ENCODE data around the gene GNAQ. TPM values are rescaled to one million over a fixed set of nuclear protein-coding genes. Genes with fewer than 3 reads are reported as not detected.

The GNAQ gene
- total and polyA plus RNA-seq, 2 of the 13 experiments (the other 11 are each of a cell fraction or from before 2014, with no cell fraction given): 16.5 to 17.7 TPM

DNA sequence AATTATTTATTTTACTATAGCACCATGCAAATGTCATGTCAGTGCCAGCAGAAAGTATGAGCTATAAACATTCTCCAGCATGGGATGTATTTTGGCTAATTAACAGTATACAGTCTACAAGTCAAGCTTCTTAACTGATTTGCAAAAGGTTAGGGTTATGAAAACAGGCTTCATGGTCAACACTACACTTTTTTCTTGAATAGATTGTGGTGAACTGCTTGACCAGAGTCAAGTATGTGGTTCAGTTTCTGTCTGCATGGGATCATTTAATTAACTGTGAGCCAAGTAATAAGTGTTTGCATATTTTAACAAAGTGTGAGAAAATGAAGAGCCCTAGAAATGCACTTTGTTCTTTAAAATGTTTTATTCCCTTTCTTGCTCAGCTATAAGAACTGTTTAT lies 14.5 kb upstream of the GNAQ start:
- in situ Hi-C loops (cut with HindIII; ENCODE audit: extremely low pct_ligation_motif_present, low pct_unique_long_range_greater_than_20kb) (loop anchor here (10.0 kb wide), 1 partner anchor 59 kb away; no protein-coding TSS in a partner anchor), intact Hi-C loops (cut with micrococcal nuclease; ENCODE audit: unreplicated experiment) (no loop called here)
- CTCF ChIA-PET (ENCODE audit: low intra/inter-chr PET ratio, low total read pairs): no interaction called here
- no TSS peak for BruUV-seq (replicated peaks)
- Histone ChIP-seq H2AFZ (ENCODE audit: low read length) (no peak overlapping the region), H3K4me3 (replicated peaks in 1 of 3; ENCODE audit: insufficient read depth in 1 of 3, low read depth in 2 of 3, low read length in 3 of 3) (no peak overlapping the region), H3K4me2 (ENCODE audit: low read depth, low read length) (no peak overlapping the region), H3K9me3 (ENCODE audit: low read length) (no peaks in the 10 kb centered on the region), H3K36me3 (replicated peaks in 1 of 2; ENCODE audit: control insufficient read depth in 1 of 2, insufficient read depth in 2 of 2, low read length in 2 of 2) (no peaks in the 10 kb centered on the region), H3K27me3 (ENCODE audit: control insufficient read depth in 1 of 2, insufficient read depth in 2 of 2, low read length in 2 of 2) (peaks cover 0 to 5% of the 10 kb centered on the region in 2 experiments; a peak in 1 of 5 replicates), H3K9ac (ENCODE audit: insufficient read depth, low read depth, low read length) (no peak overlapping the region), H4K20me1 (ENCODE audit: insufficient read depth, low read length) (no peaks in the 10 kb centered on the region), H3K4me1 (ENCODE audit: insufficient read depth, low read length) (no peaks in the 10 kb centered on the region), H3K79me2 (ENCODE audit: insufficient read depth, low read length) (no peaks in the 10 kb centered on the region), H3K27ac (ENCODE audit: extremely low read length, insufficient read depth, low read length) (no peak overlapping the region)
- ATAC-seq (no peak), DNase-seq (ENCODE audit: low spot score) (no peak), FAIRE-seq (no peak)
- no peak for TF ChIP-seq REL (CRISPR knock-in tag; conservative IDR thresholded peaks at IDR 0.05)
- no peak for TF ChIP-seq ZNF20 (CRISPR knock-in tag; IDR thresholded peaks at IDR 0.05)
- no peak for TF ChIP-seq HNF1A (IDR thresholded peaks at IDR 0.05; ENCODE audit: low read depth)
- TF ChIP-seq HNF1A (CRISPR knock-in tag; IDR thresholded peaks at IDR 0.05; ENCODE audit: borderline replicate concordance): no peak
- TF ChIP-seq KDM2A (CRISPR knock-in tag; IDR thresholded peaks at IDR 0.05; ENCODE audit: borderline replicate concordance, low read depth): no peak
- no peak for TF ChIP-seq KDM5A (IDR thresholded peaks at IDR 0.05; ENCODE audit: borderline replicate concordance, low read length)
- TF ChIP-seq, protein P1, sequence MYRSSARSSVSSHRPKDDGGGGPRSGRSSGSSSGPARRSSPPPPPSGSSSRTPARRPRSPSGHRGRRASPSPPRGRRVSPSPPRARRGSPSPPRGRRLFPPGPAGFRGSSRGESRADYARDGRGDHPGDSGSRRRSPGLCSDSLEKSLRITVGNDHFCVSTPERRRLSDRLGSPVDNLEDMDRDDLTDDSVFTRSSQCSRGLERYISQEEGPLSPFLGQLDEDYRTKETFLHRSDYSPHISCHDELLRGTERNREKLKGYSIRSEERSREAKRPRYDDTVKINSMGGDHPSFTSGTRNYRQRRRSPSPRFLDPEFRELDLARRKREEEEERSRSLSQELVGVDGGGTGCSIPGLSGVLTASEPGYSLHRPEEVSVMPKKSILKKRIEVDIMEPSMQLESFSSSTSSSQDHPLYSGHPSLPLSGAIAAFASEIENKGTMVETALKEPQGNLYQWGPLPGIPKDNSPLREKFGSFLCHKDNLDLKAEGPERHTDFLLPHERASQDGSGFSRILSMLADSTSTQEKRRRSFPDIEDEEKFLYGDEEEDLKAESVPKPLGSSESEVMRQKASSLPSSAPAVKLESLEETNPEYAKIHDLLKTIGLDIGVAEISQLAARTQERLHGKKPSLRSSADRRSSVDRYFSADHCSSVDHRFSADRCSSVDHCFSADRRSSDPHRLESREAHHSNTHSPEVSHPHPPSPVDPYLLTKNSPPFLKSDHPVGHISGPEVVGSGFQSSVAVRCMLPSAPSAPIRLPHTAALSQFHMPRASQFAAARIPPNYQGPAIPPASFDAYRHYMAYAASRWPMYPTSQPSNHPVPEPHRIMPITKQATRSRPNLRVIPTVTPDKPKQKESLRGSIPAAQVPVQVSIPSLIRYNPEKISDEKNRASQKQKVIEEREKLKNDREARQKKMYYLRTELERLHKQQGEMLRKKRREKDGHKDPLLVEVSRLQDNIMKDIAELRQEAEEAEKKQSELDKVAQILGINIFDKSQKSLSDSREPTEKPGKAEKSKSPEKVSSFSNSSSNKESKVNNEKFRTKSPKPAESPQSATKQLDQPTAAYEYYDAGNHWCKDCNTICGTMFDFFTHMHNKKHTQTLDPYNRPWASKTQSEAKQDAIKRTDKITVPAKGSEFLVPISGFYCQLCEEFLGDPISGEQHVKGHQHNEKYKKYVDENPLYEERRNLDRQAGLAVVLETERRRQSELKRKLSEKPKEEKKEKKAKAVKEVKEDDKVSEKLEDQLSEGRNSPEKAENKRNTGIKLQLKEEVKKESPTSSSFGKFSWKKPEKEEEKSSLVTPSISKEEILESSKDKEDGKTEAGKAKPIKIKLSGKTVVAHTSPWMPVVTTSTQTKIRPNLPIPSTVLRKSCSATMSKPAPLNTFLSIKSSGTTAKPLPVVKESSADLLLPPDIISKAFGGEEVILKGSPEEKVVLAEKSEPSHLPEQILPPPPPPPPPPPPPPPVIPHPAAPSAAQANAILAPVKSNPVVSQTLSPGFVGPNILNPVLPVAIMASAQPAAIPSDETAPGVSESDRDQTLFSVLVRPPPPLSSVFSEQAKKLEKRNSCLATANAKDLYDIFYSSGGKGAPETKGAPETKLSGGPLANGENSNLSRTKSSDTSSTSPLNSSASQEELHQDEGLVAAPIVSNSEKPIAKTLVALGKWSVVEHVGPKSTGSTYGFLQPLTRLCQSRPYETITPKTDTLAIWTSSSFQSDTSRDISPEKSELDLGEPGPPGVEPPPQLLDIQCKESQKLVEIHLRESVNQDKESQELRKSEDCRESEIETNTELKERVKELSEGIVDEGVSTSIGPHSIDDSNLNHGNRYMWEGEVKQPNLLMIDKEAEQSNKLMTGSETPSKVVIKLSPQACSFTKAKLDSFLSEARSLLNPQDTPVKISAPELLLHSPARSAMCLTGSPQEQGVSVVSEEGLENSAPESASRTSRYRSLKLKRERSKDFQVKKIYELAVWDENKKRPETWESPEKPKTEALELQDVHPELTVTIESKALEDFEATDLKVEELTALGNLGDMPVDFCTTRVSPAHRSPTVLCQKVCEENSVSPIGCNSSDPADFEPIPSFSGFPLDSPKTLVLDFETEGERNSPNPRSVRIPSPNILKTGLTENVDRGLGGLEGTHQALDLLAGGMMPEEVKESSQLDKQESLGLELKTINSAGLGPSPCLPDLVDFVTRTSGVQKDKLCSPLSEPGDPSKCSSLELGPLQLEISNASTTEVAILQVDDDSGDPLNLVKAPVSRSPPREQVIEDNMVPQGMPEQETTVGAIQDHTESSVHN (CRISPR knock-in tag; IDR thresholded peaks at IDR 0.05): no peak
- TF ChIP-seq ZNF337 (CRISPR knock-in tag; IDR thresholded peaks at IDR 0.05; ENCODE audit: borderline replicate concordance, low read depth): no peak
- no peak for TF ChIP-seq MXI1 (IDR thresholded peaks at IDR 0.05; ENCODE audit: borderline replicate concordance, low read depth, low read length)
- no peak for TF ChIP-seq DPF2 (CRISPR knock-in tag; IDR thresholded peaks at IDR 0.05; ENCODE audit: borderline replicate concordance, low read depth)
- POLR2A ChIA-PET: interaction anchor here (1.2 kb wide), 1 partner anchor 11 kb away, joined by 3 read pairs; no protein-coding TSS in a partner anchor

Data from HepG2 (cell line).